GM12878 (cell line): ENCODE measurements around the gene PTCRA.

ENCODE experiments used
- CTCF ChIP-seq, 3 experiments: IDR thresholded peaks in 2 of 3; conservative IDR thresholded peaks in 1 of 3; 2 replicates each; pipeline ENCODE4 v1.5.1; 2011; ENCODE audit warnings: low read depth in 3 of 3, low read length in 3 of 3, mild to moderate bottlenecking in 3 of 3, control low read depth in 2 of 3, moderate library complexity in 2 of 3, inconsistent platforms in 1 of 3, mixed read lengths in 1 of 3; ENCODE audit not compliant: control insufficient read depth in 2 of 3, insufficient read depth in 1 of 3; ENCODE audit errors: extremely low read depth in 1 of 3
- EGR1 ChIP-seq, 2 experiments: IDR thresholded peaks; 1 replicate in 1 of 2; 2 replicates in 1 of 2; pipeline ENCODE4 v1.6.1; 2011 to 2012; ENCODE audit warnings: low read depth in 2 of 2, low read length in 2 of 2, borderline replicate concordance in 1 of 2, mild to moderate bottlenecking in 1 of 2, moderate library complexity in 1 of 2
- EP300 ChIP-seq, 2 experiments: fragments of 150-350 bp in 1 of 2; IDR thresholded peaks; 2 replicates each; pipeline ENCODE4 v1.6.1; 2011 to 2012; ENCODE audit warnings: low read depth in 2 of 2, low read length in 2 of 2, borderline replicate concordance in 1 of 2, improper control_type of control experiment in 1 of 2, inconsistent platforms in 1 of 2; ENCODE audit not compliant: control insufficient read depth in 1 of 2
- FOS ChIP-seq: IDR thresholded peaks from 3 replicates; pipeline ENCODE4 v1.6.1; 2011; ENCODE audit warnings: borderline replicate concordance; ENCODE audit not compliant: insufficient read length; ENCODE audit errors: extremely low read depth
- HDAC6 ChIP-seq: fragments of 200-600 bp; sonication (generic); IDR thresholded peaks from one replicate; pipeline ENCODE4 v1.8.0; 2017; ENCODE audit warnings: antibody characterized with exemption; ENCODE audit not compliant: unreplicated experiment
- RBBP5 ChIP-seq: fragments of 200-600 bp; sonication (generic); conservative IDR thresholded peaks from 2 replicates; pipeline ENCODE4 v1.6.1; 2016
- RCOR1 ChIP-seq: conservative IDR thresholded peaks from 2 replicates; pipeline ENCODE4 v1.6.1; 2012; ENCODE audit warnings: low read depth, low read length, improper control_type of control experiment
- SREBF2 ChIP-seq: IDR thresholded peaks from 2 replicates; pipeline ENCODE4 v1.6.1; 2012; ENCODE audit warnings: mild to moderate bottlenecking, low read length
- YY1 ChIP-seq: IDR thresholded peaks from 2 replicates; pipeline ENCODE4 v1.6.1; 2011; ENCODE audit warnings: low read depth, mild to moderate bottlenecking, low read length

- TF ChIP-seq EGR1 (IDR thresholded peaks at IDR 0.05; ENCODE audit: borderline replicate concordance in 1 of 2, low read depth in 2 of 2, low read length in 2 of 2) (peak in 1 of 2 experiments; percentile 28; a peak in 1 of 3 replicates), HDAC6 (no peak), RCOR1 (no peak), SREBF2 (0 out of 2 replicates have a peak, but pooled peaks have one; percentile 16), CTCF (IDR thresholded peaks at IDR 0.05 in 2 of 3, conservative IDR thresholded peaks at IDR 0.05 in 1 of 3; ENCODE audit: control insufficient read depth in 2 of 3, extremely low read depth in 1 of 3, insufficient read depth in 1 of 3, low read depth in 3 of 3, low read length in 3 of 3) (0 out of 6 replicates have a peak, but pooled peaks of 1 of the 3 experiments have one; percentile 2), FOS (no peak), YY1 (peak; percentile 93), EP300 (IDR thresholded peaks at IDR 0.05; ENCODE audit: borderline replicate concordance in 1 of 2, control insufficient read depth in 1 of 2, low read depth in 2 of 2, low read length in 2 of 2) (no peak), RBBP5 (peak; percentile 95)
Measured at GRCh38 chr6:42879372-42880239, 36.2 kb upstream of the PTCRA start, which contains the start of gene RPL7L1.
